Stomach (tissue), 4 donors: ENCODE measurements around the gene VAV3.

Experiments
- EP300 ChIP-seq: sonication (generic); formaldehyde crosslinking; IDR thresholded peaks from one replicate; pipeline ENCODE4 v1.6.1; 2017; ENCODE audit warnings: antibody characterized with exemption
- POLR2A ChIP-seq, 4 donors: fragments of 450-650 bp; IDR thresholded peaks; one replicate each; pipeline ENCODE4 v1.6.1; 2016; ENCODE audit warnings: antibody characterized with exemption in 4 of 4, control low read depth in 2 of 4, mild to moderate bottlenecking in 1 of 4, moderate library complexity in 1 of 4
- TF ChIP-seq, protein P1 (sequence below), 7 experiments: fragments of 450-650 bp in 4 of 7; fragments of 200-600 bp in 3 of 7; sonication (generic) in 3 of 7; IDR thresholded peaks; one replicate each; pipeline ENCODE4 v1.5.1; 2016 to 2019; ENCODE audit warnings: antibody characterized with exemption in 7 of 7, control low read depth in 2 of 7, mild to moderate bottlenecking in 1 of 7

DNA sequence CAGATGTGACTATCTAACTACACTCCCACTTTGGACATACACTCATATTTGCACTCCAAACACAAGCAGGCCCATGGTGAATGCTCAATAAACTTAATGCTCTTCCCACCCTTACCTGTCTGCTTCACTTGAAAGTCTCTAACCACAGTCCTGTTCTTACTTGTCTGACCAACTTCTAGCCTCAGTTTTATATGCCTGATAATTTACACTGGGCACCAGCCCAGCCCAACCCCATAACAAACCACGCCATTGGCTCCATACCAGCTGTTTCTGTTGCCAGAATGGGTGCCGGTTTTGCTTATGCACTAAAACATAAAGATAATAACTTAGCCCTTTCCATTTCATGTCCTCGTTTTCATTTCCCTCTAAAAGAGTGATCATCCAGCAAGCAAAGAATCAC, 428.7 kb downstream of the VAV3 start:
- no peak for TF ChIP-seq POLR2A (IDR thresholded peaks at IDR 0.05)
- no peak for TF ChIP-seq EP300
- TF ChIP-seq, protein P1, sequence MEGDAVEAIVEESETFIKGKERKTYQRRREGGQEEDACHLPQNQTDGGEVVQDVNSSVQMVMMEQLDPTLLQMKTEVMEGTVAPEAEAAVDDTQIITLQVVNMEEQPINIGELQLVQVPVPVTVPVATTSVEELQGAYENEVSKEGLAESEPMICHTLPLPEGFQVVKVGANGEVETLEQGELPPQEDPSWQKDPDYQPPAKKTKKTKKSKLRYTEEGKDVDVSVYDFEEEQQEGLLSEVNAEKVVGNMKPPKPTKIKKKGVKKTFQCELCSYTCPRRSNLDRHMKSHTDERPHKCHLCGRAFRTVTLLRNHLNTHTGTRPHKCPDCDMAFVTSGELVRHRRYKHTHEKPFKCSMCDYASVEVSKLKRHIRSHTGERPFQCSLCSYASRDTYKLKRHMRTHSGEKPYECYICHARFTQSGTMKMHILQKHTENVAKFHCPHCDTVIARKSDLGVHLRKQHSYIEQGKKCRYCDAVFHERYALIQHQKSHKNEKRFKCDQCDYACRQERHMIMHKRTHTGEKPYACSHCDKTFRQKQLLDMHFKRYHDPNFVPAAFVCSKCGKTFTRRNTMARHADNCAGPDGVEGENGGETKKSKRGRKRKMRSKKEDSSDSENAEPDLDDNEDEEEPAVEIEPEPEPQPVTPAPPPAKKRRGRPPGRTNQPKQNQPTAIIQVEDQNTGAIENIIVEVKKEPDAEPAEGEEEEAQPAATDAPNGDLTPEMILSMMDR (IDR thresholded peaks at IDR 0.05) = no peak
